Measurements from ENCODE around the gene MAGI3.

Gene MAGI3

DNA sequence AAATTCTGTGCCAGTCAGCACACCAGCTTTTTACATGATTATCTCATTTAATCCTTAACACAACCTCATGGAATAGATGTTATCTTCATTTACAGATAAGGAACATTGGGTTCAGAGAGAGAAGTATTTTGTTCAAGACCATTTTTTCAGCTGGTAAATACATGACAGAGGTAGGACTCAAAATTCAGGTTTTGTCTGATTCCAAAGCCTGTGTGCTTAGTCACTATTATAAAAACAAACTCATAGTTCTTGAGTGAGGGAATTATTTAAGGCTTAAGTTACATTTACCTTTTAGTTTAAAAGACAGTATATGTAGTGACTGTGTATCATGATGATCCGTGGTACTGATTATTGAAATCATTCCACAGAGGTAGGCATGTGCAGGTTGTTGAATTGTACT lies 125.2 kb downstream of the MAGI3 start:
- TF ChIP-seq TAF1 (IDR thresholded peaks at IDR 0.05; ENCODE audit: borderline replicate concordance, insufficient read depth, low read length) (no peak), SIN3A (IDR thresholded peaks at IDR 0.05; ENCODE audit: borderline replicate concordance, insufficient read depth, low read length) (no peak), FOXP2 (optimal IDR thresholded peaks at IDR 0.05; ENCODE audit: borderline replicate concordance, extremely low read depth, extremely low read length, insufficient read depth) (no peak), POLR2AphosphoS5 (IDR thresholded peaks at IDR 0.05; ENCODE audit: low read depth, low read length) (no peak)
- TF ChIP-seq, protein P1, sequence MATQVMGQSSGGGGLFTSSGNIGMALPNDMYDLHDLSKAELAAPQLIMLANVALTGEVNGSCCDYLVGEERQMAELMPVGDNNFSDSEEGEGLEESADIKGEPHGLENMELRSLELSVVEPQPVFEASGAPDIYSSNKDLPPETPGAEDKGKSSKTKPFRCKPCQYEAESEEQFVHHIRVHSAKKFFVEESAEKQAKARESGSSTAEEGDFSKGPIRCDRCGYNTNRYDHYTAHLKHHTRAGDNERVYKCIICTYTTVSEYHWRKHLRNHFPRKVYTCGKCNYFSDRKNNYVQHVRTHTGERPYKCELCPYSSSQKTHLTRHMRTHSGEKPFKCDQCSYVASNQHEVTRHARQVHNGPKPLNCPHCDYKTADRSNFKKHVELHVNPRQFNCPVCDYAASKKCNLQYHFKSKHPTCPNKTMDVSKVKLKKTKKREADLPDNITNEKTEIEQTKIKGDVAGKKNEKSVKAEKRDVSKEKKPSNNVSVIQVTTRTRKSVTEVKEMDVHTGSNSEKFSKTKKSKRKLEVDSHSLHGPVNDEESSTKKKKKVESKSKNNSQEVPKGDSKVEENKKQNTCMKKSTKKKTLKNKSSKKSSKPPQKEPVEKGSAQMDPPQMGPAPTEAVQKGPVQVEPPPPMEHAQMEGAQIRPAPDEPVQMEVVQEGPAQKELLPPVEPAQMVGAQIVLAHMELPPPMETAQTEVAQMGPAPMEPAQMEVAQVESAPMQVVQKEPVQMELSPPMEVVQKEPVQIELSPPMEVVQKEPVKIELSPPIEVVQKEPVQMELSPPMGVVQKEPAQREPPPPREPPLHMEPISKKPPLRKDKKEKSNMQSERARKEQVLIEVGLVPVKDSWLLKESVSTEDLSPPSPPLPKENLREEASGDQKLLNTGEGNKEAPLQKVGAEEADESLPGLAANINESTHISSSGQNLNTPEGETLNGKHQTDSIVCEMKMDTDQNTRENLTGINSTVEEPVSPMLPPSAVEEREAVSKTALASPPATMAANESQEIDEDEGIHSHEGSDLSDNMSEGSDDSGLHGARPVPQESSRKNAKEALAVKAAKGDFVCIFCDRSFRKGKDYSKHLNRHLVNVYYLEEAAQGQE (IDR thresholded peaks at IDR 0.05; ENCODE audit: insufficient read depth in 1 of 2, low read depth in 2 of 2, low read length in 2 of 2): no peak

GRCh38 chr1:113517346-113517745 lies 127.0 kb downstream of the MAGI3 start:
- TF ChIP-seq, protein P1 (IDR thresholded peaks at IDR 0.05; ENCODE audit: insufficient read depth in 1 of 2, low read depth in 2 of 2, low read length in 2 of 2): no peak
- no peak for TF ChIP-seq TAF1 (IDR thresholded peaks at IDR 0.05; ENCODE audit: borderline replicate concordance, insufficient read depth, low read length)
- TF ChIP-seq POLR2AphosphoS5 (IDR thresholded peaks at IDR 0.05; ENCODE audit: low read depth, low read length): no peak
- no peak for TF ChIP-seq SIN3A (IDR thresholded peaks at IDR 0.05; ENCODE audit: borderline replicate concordance, insufficient read depth, low read length)
- no peak for TF ChIP-seq FOXP2 (optimal IDR thresholded peaks at IDR 0.05; ENCODE audit: borderline replicate concordance, extremely low read depth, extremely low read length, insufficient read depth)

GRCh38 chr1:113517983-113518382 lies 127.7 kb downstream of the MAGI3 start:
- TF ChIP-seq TAF1 (IDR thresholded peaks at IDR 0.05; ENCODE audit: borderline replicate concordance, insufficient read depth, low read length): no peak
- TF ChIP-seq POLR2AphosphoS5 (IDR thresholded peaks at IDR 0.05; ENCODE audit: low read depth, low read length): no peak
- TF ChIP-seq FOXP2 (optimal IDR thresholded peaks at IDR 0.05; ENCODE audit: borderline replicate concordance, extremely low read depth, extremely low read length, insufficient read depth): no peak
- TF ChIP-seq, protein P1 (IDR thresholded peaks at IDR 0.05; ENCODE audit: insufficient read depth in 1 of 2, low read depth in 2 of 2, low read length in 2 of 2): no peak
- TF ChIP-seq SIN3A (IDR thresholded peaks at IDR 0.05; ENCODE audit: borderline replicate concordance, insufficient read depth, low read length): no peak

GRCh38 chr1:113519556-113519955 lies 129.2 kb downstream of the MAGI3 start:
- TF ChIP-seq POLR2AphosphoS5 (IDR thresholded peaks at IDR 0.05; ENCODE audit: low read depth, low read length) (no peak), TAF1 (IDR thresholded peaks at IDR 0.05; ENCODE audit: borderline replicate concordance, insufficient read depth, low read length) (no peak), FOXP2 (optimal IDR thresholded peaks at IDR 0.05; ENCODE audit: borderline replicate concordance, extremely low read depth, extremely low read length, insufficient read depth) (no peak), SIN3A (IDR thresholded peaks at IDR 0.05; ENCODE audit: borderline replicate concordance, insufficient read depth, low read length) (no peak)
- TF ChIP-seq, protein P1 (IDR thresholded peaks at IDR 0.05; ENCODE audit: insufficient read depth in 1 of 2, low read depth in 2 of 2, low read length in 2 of 2): no peak

GRCh38 chr1:113530021-113530420 lies 139.7 kb downstream of the MAGI3 start:
- TF ChIP-seq, protein P1 (IDR thresholded peaks at IDR 0.05; ENCODE audit: insufficient read depth in 1 of 2, low read depth in 2 of 2, low read length in 2 of 2): no peak
- TF ChIP-seq TAF1 (IDR thresholded peaks at IDR 0.05; ENCODE audit: borderline replicate concordance, insufficient read depth, low read length): no peak
- TF ChIP-seq POLR2AphosphoS5 (IDR thresholded peaks at IDR 0.05; ENCODE audit: low read depth, low read length): no peak
- TF ChIP-seq FOXP2 (optimal IDR thresholded peaks at IDR 0.05; ENCODE audit: borderline replicate concordance, extremely low read depth, extremely low read length, insufficient read depth): no peak
- no peak for TF ChIP-seq SIN3A (IDR thresholded peaks at IDR 0.05; ENCODE audit: borderline replicate concordance, insufficient read depth, low read length)

Data from PFSK-1 (cell line).